Tracheal epithelial cell (primary cell): ENCODE results near the gene HS6ST1. TPM values are rescaled to one million over a fixed set of nuclear protein-coding genes. Genes with fewer than 3 reads are reported as not detected.

Experiments
- total RNA-seq: library from RNA; depleted of rRNA; stranded (reverse); fragments of >200 nt; gene quantifications from 2 replicates; pipeline ENCODE4 v1.2.1, GENCODE V29; 2014

The HS6ST1 gene
- total RNA-seq = 18.8 and 33.9 TPM in 2 replicates

GRCh38 chr2:128318776-128319464 lies at the start of gene HS6ST1:
HS6ST1 (minus strand) TSS chr2:128318868; CDS start chr2:128318563, 305 bp downstream.

Other genes starting within 250 kb of the HS6ST1 start
- gene UGGT1, start 227.7 kb downstream of the HS6ST1 start, total RNA-seq = 55.7 and 59.3 TPM in 2 replicates